Measurements from ENCODE around the gene CCNF. TPM values are rescaled to one million over a fixed set of nuclear protein-coding genes. Genes with fewer than 3 reads are reported as not detected.
A peak's percentile ranks its signal among the peaks of the same experiment; 100 is the strongest.

The CCNF gene
- total RNA-seq, 1 donor from 2014 or later = 26.4 TPM

DNA sequence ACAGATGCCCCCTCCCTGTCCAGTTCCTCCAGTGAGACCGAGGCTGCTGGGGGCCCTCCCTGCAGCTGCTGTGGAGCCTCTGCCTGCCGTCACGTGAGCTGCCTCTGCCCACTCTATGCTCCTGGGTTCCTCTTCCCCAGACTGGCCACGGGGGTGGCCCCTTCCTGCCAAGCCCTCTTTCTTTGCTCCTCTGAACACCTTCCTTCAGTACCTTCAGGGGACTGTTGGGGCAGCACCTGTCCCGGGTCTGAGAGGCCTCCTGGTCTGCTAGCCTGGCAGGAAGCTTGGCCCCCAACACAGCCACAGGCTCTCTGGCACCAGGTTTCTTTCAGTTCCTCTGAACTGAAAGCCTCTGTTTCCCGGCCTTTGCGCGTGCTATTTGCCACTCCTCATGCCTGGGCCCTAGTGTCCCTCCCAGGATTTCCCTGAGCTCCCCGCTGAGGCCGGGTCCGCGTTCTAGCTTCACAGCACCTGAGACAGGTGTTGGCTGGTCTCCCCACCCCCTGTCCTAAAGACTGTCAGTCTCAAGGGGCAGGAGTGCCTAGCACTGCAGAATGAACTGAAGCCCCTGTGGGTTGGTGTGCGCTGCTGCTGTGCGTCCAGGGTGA is 77.9 kb downstream of the CCNF start:
- no peaks in the 10 kb centered on the region for H3K36me3 Mint-ChIP-seq (ENCODE audit: unreplicated experiment)
- peaks cover 4% of the 10 kb centered on the region for H3K4me1 Mint-ChIP-seq (ENCODE audit: low read depth, unreplicated experiment)
- peaks cover 6% of the 10 kb centered on the region for H3K9me3 Mint-ChIP-seq (ENCODE audit: unreplicated experiment)
- H3K27me3 Mint-ChIP-seq (ENCODE audit: unreplicated experiment) = peaks cover 7% of the 10 kb centered on the region
- TF ChIP-seq, protein P1, sequence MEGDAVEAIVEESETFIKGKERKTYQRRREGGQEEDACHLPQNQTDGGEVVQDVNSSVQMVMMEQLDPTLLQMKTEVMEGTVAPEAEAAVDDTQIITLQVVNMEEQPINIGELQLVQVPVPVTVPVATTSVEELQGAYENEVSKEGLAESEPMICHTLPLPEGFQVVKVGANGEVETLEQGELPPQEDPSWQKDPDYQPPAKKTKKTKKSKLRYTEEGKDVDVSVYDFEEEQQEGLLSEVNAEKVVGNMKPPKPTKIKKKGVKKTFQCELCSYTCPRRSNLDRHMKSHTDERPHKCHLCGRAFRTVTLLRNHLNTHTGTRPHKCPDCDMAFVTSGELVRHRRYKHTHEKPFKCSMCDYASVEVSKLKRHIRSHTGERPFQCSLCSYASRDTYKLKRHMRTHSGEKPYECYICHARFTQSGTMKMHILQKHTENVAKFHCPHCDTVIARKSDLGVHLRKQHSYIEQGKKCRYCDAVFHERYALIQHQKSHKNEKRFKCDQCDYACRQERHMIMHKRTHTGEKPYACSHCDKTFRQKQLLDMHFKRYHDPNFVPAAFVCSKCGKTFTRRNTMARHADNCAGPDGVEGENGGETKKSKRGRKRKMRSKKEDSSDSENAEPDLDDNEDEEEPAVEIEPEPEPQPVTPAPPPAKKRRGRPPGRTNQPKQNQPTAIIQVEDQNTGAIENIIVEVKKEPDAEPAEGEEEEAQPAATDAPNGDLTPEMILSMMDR (IDR thresholded peaks at IDR 0.05; ENCODE audit: partially characterized antibody, unreplicated experiment) = no peak
- H3K27ac Mint-ChIP-seq (ENCODE audit: unreplicated experiment) = no peak overlapping the region
- no peak for DNase-seq
- H3K4me3 Mint-ChIP-seq (ENCODE audit: unreplicated experiment) = no peak overlapping the region

DNA sequence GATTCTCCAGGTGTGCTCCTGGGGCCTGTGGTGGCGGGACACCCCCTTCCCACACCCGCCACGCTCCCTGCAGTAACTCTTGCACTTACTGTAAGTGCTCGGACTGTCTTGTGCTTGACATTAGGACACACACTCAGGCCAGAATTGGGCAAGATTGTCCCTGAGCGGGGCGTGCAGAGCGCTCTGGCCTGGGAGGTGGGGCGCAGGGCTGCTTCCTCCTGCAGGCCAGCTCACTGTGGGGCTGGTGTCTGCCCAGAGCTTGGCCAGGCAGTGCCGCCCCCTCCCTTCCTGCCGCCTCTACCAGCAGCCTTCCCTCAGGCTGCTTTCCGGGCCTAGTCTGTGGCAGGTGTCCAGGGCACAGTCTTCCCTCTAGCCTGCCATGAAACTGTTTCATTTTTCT is 78.4 kb downstream of the CCNF start:
- Mint-ChIP-seq H3K36me3 (ENCODE audit: unreplicated experiment) (no peaks in the 10 kb centered on the region), H3K4me3 (ENCODE audit: unreplicated experiment) (no peak overlapping the region), H3K27ac (ENCODE audit: unreplicated experiment) (no peak overlapping the region), H3K4me1 (ENCODE audit: low read depth, unreplicated experiment) (peaks cover 4% of the 10 kb centered on the region), H3K27me3 (ENCODE audit: unreplicated experiment) (peaks cover 12% of the 10 kb centered on the region), H3K9me3 (ENCODE audit: unreplicated experiment) (peaks cover 9% of the 10 kb centered on the region)
- TF ChIP-seq, protein P1 (IDR thresholded peaks at IDR 0.05; ENCODE audit: partially characterized antibody, unreplicated experiment) = no peak
- DNase-seq = no peak

Small RNAs within 50 kb of the gene (microRNA-seq; reads per million reads assigned to microRNA genes)
- not detected for gene MIR6767 (ENCODE audit: unreplicated experiment)
- 2.3 reads per million, percentile 16 among the genes with 10 or more reads in this experiment for gene MIR6768 (ENCODE audit: unreplicated experiment)

Other genes with a start within 250 kb of the CCNF start
- 31.6 TPM for gene CASKIN1, start 232.8 kb upstream of the CCNF start, total RNA-seq (ENCODE audit: unreplicated experiment)
- 57.9 TPM for gene MLST8, start 224.0 kb upstream of the CCNF start, total RNA-seq (ENCODE audit: unreplicated experiment)
- 30.2 TPM for gene BRICD5, start 218.6 kb upstream of the CCNF start, total RNA-seq (ENCODE audit: unreplicated experiment)
- gene PGP, start 214.6 kb upstream of the CCNF start, total RNA-seq (ENCODE audit: unreplicated experiment) = 33.9 TPM
- 53.4 TPM for gene E4F1, start 205.9 kb upstream of the CCNF start, total RNA-seq (ENCODE audit: unreplicated experiment)
- 3.4 TPM for gene DNASE1L2, start 193.0 kb upstream of the CCNF start, total RNA-seq (ENCODE audit: unreplicated experiment)
- gene ECI1, start 177.9 kb upstream of the CCNF start, total RNA-seq (ENCODE audit: unreplicated experiment) = 50.9 TPM
- 220 TPM for gene RNPS1, start 161.3 kb upstream of the CCNF start, total RNA-seq (ENCODE audit: unreplicated experiment)
- 110 TPM for gene ABCA3, start 88.7 kb upstream of the CCNF start, total RNA-seq (ENCODE audit: unreplicated experiment)
- 21.1 TPM for gene TEDC2, start 30.7 kb downstream of the CCNF start, total RNA-seq (ENCODE audit: unreplicated experiment)
- 5.4 TPM for gene NTN3, start 41.9 kb downstream of the CCNF start, total RNA-seq (ENCODE audit: unreplicated experiment)
- gene TBC1D24, start 45.7 kb downstream of the CCNF start, total RNA-seq (ENCODE audit: unreplicated experiment) = 58.4 TPM
- gene ATP6V0C, start 84.5 kb downstream of the CCNF start, total RNA-seq (ENCODE audit: unreplicated experiment) = 274 TPM
- 61.0 TPM for gene AMDHD2, start 90.9 kb downstream of the CCNF start, total RNA-seq (ENCODE audit: unreplicated experiment)
- not detected for gene CEMP1, start 102.0 kb downstream of the CCNF start, total RNA-seq (ENCODE audit: unreplicated experiment)
- gene PDPK1, start 108.6 kb downstream of the CCNF start, total RNA-seq (ENCODE audit: unreplicated experiment) = 113 TPM